HUES48 (cell line): ENCODE results near the gene USH1G.

Source experiments
- H3K27ac ChIP-seq: one replicate; pipeline ENCODE4 v1.7.0; 2013; ENCODE audit warnings: low read depth, low read length, inconsistent platforms
- H3K27me3 ChIP-seq: 2 replicates; pipeline ENCODE4 v1.6.1; 2013; ENCODE audit warnings: mild to moderate bottlenecking, low read length; ENCODE audit not compliant: control insufficient read depth, insufficient read depth
- H3K36me3 ChIP-seq: 2 replicates; pipeline ENCODE4 v1.6.1; 2013; ENCODE audit warnings: low read length; ENCODE audit not compliant: control insufficient read depth, insufficient read depth
- H3K4me1 ChIP-seq: 2 replicates; pipeline ENCODE4 v1.6.1; 2013; ENCODE audit warnings: mild to moderate bottlenecking, low read length; ENCODE audit not compliant: control insufficient read depth, insufficient read depth
- H3K4me3 ChIP-seq: 2 replicates; pipeline ENCODE4 v1.5.1; 2013; ENCODE audit warnings: mild to moderate bottlenecking, low read depth, low read length
- H3K9ac ChIP-seq: 2 replicates; pipeline ENCODE4 v1.6.1; 2013; ENCODE audit warnings: mild to moderate bottlenecking, low read depth, low read length, moderate library complexity
- H3K9me3 ChIP-seq: 2 replicates; pipeline ENCODE4 v1.6.1; 2013; ENCODE audit warnings: low read length; ENCODE audit not compliant: control insufficient read depth, insufficient read depth

Gene USH1G

DNA sequence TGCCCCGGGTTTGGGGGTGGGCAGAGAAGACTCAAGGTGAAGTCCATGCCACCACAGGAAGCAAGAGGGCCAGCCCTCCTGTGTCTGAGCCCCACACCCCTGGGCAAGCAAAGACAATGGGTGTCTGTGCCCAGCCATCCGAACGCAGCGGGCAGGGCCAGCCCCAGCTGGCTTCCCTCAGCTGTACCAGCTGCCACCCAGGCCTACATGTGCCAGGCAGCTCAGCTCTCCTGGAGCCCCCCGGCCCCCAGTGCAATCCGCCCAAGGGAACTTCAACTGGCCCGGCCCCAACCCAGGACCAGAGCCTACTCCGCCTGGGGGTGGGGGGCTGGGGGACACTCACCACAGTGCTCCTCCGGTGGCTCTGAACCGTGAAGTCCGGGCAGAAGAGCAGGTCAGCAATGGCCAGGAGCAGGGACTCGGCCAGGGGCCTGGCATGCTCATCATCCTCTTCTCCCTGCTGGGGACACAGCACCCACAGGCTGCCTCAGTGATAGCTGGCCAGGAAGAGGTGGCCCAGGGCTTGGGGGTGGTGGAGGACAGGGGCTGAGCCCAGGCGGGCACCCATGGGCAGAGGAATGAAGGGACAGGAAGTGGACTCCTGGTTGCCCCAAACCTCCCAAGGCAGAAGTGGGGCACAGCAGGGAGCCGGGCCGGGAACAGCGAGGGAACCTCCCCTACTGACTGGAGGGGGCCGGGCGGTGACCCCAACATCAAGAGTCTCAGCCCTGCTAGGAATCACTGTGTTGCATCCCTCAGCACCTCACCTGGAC, 39.8 kb upstream of the USH1G start:
- Histone ChIP-seq H3K4me1 (no peaks in the 10 kb centered on the region), H3K4me3 (no peak overlapping the region), H3K27me3 (peaks cover 10% of the 10 kb centered on the region), H3K9ac (no peak overlapping the region), H3K27ac (no peak overlapping the region), H3K36me3 (no peaks in the 10 kb centered on the region), H3K9me3 (no peaks in the 10 kb centered on the region)

DNA sequence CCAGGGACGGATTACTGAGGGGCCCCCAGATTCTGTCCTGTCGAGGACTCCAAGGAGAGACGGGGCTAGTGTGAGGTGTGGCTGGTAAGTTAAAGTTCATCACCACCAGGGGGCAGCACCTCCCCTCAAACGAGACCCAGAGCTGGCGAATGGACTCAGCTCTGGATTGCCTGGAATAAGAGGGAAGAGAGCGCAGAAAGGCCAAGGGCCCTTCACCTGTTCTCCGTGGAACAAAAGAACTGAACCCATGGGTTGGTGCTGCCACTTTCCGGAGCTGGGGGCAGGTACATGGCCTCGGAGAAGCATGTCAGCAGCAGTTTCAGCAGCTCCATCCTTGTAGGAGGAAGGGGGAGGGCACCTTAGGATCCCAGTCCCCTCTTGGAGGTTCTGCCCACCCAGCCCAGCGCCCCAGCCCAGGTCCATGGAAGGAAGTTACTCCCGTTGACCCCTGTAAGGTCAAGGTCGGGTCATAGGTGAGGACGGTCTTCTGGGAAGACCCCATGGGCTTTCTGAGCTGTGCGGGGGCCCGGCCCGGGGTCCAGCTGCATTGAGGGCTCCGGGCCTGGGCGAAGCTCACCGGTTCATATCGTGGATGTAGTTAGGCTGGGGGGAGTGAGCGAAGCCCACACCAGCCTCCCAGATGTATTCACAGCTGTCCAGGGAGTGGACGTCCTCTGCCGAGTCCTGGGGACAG, 38.7 kb upstream of the USH1G start:
- H3K4me3 ChIP-seq = no peak overlapping the region
- no peaks in the 10 kb centered on the region for H3K36me3 ChIP-seq
- H3K9ac ChIP-seq = no peak overlapping the region
- H3K27me3 ChIP-seq = peaks cover 10% of the 10 kb centered on the region
- no peaks in the 10 kb centered on the region for H3K9me3 ChIP-seq
- no peak overlapping the region for H3K27ac ChIP-seq
- no peaks in the 10 kb centered on the region for H3K4me1 ChIP-seq

DNA sequence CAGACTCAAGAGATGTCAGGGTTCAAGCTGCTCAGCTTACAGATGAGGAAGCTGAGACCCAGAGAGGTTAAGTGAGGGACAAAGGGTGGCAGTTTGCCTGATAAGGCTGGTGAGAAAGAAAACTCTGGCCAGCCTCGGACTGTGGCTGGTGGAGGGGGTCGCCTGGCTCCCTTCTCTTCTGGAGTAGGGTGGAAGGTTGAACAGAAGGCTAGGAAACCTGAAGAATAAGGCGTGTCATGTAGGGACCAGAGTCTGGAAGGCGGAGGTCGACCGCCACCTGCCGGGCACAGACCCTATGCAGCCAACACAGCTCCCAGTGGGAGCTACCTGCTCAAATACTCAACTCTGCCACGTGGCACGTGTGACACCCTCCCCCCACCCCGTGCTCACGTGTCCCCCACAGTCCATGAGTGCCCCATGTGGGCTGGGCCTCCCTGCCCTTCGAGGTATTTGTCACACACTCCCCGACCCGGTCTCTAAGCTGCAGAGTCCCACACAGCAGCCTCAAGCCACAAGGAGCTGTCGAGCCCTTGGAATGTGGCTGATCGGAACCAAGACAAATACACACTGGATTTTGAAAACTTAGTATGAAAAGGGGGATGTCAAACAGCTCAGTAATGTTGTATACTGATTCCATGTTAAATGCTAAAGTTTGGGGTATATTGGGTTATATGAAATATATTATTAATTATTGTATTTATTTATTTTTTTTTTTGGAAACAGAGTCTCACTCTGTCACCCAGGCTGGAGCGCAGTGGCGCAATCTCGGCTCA, 37.7 kb upstream of the USH1G start:
- Histone ChIP-seq H3K9me3 (no peaks in the 10 kb centered on the region), H3K9ac (no peak overlapping the region), H3K4me1 (no peaks in the 10 kb centered on the region), H3K4me3 (no peak overlapping the region), H3K27me3 (peaks cover 10% of the 10 kb centered on the region), H3K27ac (no peak overlapping the region), H3K36me3 (no peaks in the 10 kb centered on the region)

DNA sequence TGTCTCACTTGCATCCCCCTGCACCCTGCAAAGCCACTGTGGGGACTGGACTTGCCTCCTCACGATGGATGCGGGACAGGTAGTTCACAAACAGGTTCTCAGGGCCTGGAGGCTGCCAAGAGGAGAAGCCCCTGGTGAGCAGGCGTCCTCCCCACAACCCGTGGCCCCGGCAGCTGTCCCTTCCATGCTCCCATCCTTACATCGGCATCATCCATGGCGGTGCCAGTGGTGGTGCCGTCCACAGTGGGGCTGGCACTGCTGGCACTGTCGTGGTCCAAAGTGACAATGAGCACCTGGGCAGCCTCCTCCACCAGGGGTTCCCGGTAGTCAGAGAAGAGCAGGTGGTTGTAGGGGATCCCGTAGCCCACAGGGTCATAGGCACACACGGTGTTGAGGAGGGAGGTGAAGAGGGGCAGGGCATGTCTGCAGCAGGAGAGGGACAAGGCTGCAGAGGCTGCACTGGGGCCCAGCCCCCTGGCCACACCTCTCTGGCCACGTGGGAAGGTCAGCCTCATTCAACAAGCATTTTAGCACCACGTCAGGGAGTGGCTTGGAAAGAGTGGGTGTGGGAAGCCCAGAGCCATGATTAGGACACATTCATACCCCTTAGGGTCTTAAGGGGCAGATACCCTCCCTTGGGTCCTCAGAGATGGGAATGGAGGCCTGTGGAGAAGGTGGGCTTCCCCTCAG, 36.9 kb upstream of the USH1G start:
- Histone ChIP-seq H3K4me3 (no peak overlapping the region), H3K4me1 (no peaks in the 10 kb centered on the region), H3K27ac (no peak overlapping the region), H3K9me3 (no peaks in the 10 kb centered on the region), H3K36me3 (no peaks in the 10 kb centered on the region), H3K27me3 (peaks cover 10% of the 10 kb centered on the region), H3K9ac (no peak overlapping the region)

DNA sequence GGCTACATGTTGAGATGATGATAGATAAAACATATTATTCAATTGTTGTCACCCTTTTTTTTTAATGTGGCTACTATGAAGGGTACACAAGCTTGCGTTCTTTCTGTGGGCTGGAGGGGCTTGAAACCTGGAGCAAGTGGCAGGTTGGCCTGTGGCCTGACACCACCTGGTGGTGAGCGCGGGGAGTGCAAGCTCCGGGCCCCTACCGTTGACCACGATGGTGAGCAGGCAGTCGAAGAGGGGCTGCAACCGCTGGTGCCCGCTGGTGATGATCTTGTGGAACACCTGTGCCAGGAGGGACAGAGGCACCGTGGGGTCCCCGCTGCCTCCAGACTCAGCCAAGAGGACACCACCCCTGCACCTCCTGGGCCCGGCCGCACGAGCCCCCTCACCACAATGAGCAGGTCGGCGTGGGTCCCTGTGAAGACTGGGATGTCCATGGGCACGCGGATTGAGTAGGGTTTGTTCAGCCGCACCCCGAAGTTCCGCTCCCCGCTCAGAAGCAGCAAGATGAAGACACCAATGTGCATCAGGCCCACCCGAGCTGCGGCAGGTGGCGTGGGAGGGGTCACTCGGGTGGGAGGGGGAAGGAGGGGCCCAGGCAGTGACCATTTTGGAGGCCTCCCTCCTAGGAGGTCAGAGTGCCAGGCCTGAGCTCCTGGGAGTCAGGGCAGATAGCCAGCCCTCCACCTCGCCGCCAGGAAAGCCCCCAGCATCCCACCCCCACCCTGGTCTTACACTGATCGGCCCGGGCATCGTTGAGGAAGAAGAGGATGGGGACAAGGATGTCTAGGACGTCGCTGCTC, 35.1 kb upstream of the USH1G start:
- H3K9ac ChIP-seq = no peak overlapping the region
- H3K9me3 ChIP-seq = no peaks in the 10 kb centered on the region
- no peaks in the 10 kb centered on the region for H3K4me1 ChIP-seq
- no peaks in the 10 kb centered on the region for H3K36me3 ChIP-seq
- H3K4me3 ChIP-seq = no peak overlapping the region
- no peak overlapping the region for H3K27ac ChIP-seq
- H3K27me3 ChIP-seq = peaks cover 10% of the 10 kb centered on the region

DNA sequence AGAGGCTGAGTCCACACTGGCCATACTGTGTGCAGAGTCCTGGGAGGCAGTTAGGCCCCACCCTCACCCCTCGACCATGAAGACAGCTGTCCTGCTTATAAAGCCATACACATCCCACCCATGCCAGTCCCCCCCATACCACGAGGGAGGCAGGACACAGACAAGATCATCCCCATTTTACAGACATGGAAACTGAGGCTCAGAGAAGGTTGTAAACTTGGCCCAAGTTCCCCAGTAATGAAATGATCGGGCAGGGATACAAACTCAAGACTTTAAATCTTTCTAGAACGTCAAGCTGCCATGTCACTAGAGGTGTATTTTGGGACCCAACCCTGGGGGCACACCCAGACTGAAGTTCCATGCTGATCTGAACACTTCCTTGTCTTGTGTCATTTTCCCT, 33.0 kb upstream of the USH1G start:
- Histone ChIP-seq H3K9ac (no peak overlapping the region), H3K27me3 (peaks cover 10% of the 10 kb centered on the region), H3K9me3 (no peaks in the 10 kb centered on the region), H3K4me3 (no peak overlapping the region), H3K36me3 (no peaks in the 10 kb centered on the region), H3K4me1 (peaks cover 3% of the 10 kb centered on the region; the same call in 1 of the 2 replicates), H3K27ac (no peak overlapping the region)

DNA sequence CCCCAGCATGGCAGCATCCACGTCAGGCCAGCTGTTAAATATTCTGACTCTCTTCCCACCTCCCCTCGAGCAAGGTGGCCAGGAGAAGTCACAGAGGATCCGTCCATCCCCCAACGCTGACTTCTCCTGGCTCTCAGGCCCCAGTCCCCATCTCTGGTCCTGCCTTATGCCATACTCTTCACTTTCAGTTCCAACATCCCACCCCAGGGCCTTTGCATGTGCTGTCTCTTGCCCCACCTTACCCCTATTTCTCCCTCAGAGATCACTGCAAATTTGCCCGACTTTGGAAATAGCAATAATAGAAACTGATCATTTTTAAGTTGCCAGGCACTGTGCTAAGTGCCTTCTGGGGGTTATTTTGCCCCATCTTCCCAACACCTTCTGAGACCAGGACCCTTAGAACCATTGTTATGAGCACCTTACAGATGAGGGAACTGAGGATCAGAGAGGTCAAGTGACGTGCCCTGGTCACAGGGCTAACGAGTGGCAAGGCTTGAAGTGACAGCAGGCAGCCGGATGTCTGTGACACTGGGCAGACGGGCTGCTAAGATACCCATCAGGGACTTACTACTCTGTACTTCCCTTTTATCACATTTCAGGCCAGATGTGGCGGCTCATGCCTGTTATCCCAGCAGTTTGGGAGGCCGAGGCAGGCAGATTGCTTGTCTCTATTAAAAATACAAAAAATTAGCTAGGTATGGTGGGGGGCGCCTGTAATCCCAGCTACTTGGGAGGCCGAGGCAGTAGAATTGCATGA, 31.8 kb upstream of the USH1G start:
- H3K27ac ChIP-seq = no peak overlapping the region
- H3K4me3 ChIP-seq = no peak overlapping the region
- H3K9ac ChIP-seq = no peak overlapping the region
- peaks cover 3% of the 10 kb centered on the region; the same call in 1 of the 2 replicates for H3K4me1 ChIP-seq
- H3K9me3 ChIP-seq = no peaks in the 10 kb centered on the region
- no peaks in the 10 kb centered on the region for H3K36me3 ChIP-seq
- peaks cover 10% of the 10 kb centered on the region for H3K27me3 ChIP-seq

DNA sequence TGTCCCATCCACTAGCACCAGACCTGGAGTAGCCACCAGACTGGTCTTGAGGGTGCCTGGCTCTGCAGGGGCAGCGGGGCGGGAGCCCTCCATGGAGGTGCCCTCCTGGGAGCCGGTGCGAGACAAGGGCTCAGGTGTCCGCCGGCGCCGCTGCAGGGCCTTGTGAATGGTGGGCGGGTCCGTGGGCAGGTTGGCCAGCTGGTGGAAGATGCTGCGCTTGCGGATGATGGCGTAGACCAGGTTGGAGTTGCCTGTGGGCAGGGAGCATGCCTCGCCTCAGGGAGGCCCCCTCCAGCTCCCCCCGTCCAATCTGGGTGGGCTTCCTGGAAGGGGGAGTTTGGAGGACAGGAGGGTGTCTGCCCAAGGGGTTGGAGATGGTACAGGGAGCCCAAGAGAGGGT, 31.1 kb upstream of the USH1G start:
- no peak overlapping the region for H3K9ac ChIP-seq
- H3K27me3 ChIP-seq = peaks cover 4% of the 10 kb centered on the region
- no peaks in the 10 kb centered on the region for H3K36me3 ChIP-seq
- no peak overlapping the region for H3K4me3 ChIP-seq
- H3K9me3 ChIP-seq = no peaks in the 10 kb centered on the region
- H3K4me1 ChIP-seq = peaks cover 3% of the 10 kb centered on the region; the same call in 1 of the 2 replicates
- H3K27ac ChIP-seq = no peak overlapping the region

DNA sequence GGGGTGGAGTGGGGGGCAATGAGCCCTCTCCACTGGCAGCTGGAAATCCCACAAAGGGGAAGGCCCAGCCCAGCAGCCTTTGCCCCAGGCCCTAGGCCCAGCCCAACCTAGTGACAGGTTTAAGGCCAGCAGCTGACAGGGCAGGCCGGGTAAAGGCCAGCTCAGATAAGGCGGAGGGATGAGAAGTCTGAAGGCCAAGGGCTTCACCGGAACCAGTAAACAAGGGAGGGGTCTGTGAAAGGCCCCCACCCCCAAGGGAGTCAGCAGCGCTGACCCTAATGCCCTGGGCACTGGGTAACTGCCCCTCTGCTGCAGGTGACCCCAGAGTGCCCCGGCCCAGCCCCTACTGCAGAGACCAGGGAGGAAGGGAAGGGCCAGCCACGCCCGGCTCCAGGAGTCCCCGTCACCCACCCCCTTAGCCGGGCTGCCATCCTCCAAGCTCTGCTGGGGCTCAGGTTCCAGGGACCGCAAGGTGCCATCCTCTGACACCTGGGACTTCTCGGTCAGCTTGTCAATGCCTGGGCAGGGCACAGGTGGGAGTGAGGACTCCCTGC, 30.2 kb upstream of the USH1G start:
- H3K4me1 ChIP-seq = peaks cover 3% of the 10 kb centered on the region; the same call in 1 of the 2 replicates
- H3K4me3 ChIP-seq = no peak overlapping the region
- H3K27ac ChIP-seq = no peak overlapping the region

More for the DNA sequence above, 30.2 kb upstream of the USH1G start:
- Histone ChIP-seq H3K9me3 (no peaks in the 10 kb centered on the region), H3K36me3 (no peaks in the 10 kb centered on the region), H3K27me3 (peaks cover 3% of the 10 kb centered on the region; the same call in 1 of the 2 replicates), H3K9ac (no peak overlapping the region)
